IMR-90 (cell line): Measurements from ENCODE around the gene SPG11. TPM values are rescaled to one million over a fixed set of nuclear protein-coding genes. Genes with fewer than 3 reads are reported as not detected.

Experiments used
- ATAC-seq: fragments of 200-7000 bp; cut with Tn5 transposase; 2 replicates; pipeline ENCODE4 v1.9.1; 2020; ENCODE audit warnings: low read depth, mild to moderate bottlenecking, moderate library complexity
- BruUV-seq: library from RNA; stranded (reverse); fragments of 400-500 nt; replicated peaks from 2 replicates; lab custom pipeline; 2021; lab: Mats Ljungman, UMichigan
- CTCF ChIA-PET: fragments of 300-600 bp; formaldehyde crosslinking; extraction: SDS; loops from one replicate; lab custom pipeline; 2021; ENCODE audit warnings: antibody characterized with exemption; lab: Yijun Ruan, JAX
- POLR2A ChIA-PET: fragments of 300-600 bp; sonication (Branson Sonifier 250); formaldehyde crosslinking; loops from one replicate; lab custom pipeline; 2022; ENCODE audit warnings: antibody characterized with exemption; ENCODE audit not compliant: unreplicated experiment; lab: Charles Lee
- DNase-seq: peaks from one replicate; pipeline ENCODE4 v3.0.0; 2013
- H2AFZ ChIP-seq: replicated peaks from 2 replicates; pipeline ENCODE3; 2013; ENCODE audit warnings: low read length, mild to moderate bottlenecking; ENCODE audit not compliant: poor library complexity
- H2AK5ac ChIP-seq: 2 replicates; pipeline ENCODE4 v1.6.1; 2013; ENCODE audit warnings: low read depth, low read length, inconsistent platforms
- H2AK9ac ChIP-seq: replicated peaks from 2 replicates; pipeline ENCODE3; 2013; ENCODE audit warnings: mild to moderate bottlenecking, low read depth, low read length, moderate library complexity; ENCODE audit not compliant: poor library complexity
- H2BK120ac ChIP-seq: 2 replicates; pipeline ENCODE4 v1.6.1; 2013; ENCODE audit warnings: low read depth, low read length, inconsistent platforms
- H2BK15ac ChIP-seq: 3 replicates; pipeline ENCODE4 v1.6.1; 2013; ENCODE audit warnings: low read depth, low read length, inconsistent platforms
- H2BK20ac ChIP-seq: 2 replicates; pipeline ENCODE4 v1.6.1; 2013; ENCODE audit warnings: low read depth, mild to moderate bottlenecking, inconsistent platforms, low read length, moderate library complexity
- H2BK5ac ChIP-seq: 2 replicates; pipeline ENCODE4 v1.6.1; 2013; ENCODE audit warnings: mild to moderate bottlenecking, low read depth, low read length, inconsistent platforms; ENCODE audit not compliant: poor library complexity, severe bottlenecking
- H3K14ac ChIP-seq: replicated peaks from 2 replicates; pipeline ENCODE4 v1.6.1; 2013; ENCODE audit warnings: low read depth, low read length, inconsistent platforms
- H3K18ac ChIP-seq: 2 replicates; pipeline ENCODE4 v1.6.1; 2013; ENCODE audit warnings: low read depth, low read length, control low read depth
- H3K23ac ChIP-seq: 2 replicates; pipeline ENCODE4 v1.6.1; 2013; ENCODE audit warnings: low read depth, low read length, inconsistent platforms
- H3K27ac ChIP-seq: 2 replicates; pipeline ENCODE4 v1.5.1; 2013; ENCODE audit warnings: mild to moderate bottlenecking, control low read depth, low read length; ENCODE audit not compliant: insufficient read depth
- H3K27me3 ChIP-seq: 2 replicates; pipeline ENCODE4 v1.6.1; 2013; ENCODE audit warnings: low read length; ENCODE audit not compliant: control insufficient read depth, insufficient read depth
- H3K36me3 ChIP-seq: 2 replicates; pipeline ENCODE4 v1.6.1; 2013; ENCODE audit warnings: low read length, mixed read lengths; ENCODE audit not compliant: control insufficient read depth, insufficient read depth
- H3K4ac ChIP-seq: 2 replicates; pipeline ENCODE4 v1.6.1; 2013; ENCODE audit warnings: low read depth, low read length, inconsistent platforms
- H3K4me1 ChIP-seq: 2 replicates; pipeline ENCODE4 v1.6.1; 2013; ENCODE audit warnings: low read length, mixed read lengths; ENCODE audit not compliant: control insufficient read depth, insufficient read depth
- H3K4me2 ChIP-seq: 2 replicates; pipeline ENCODE4 v1.6.1; 2013; ENCODE audit warnings: low read depth, mild to moderate bottlenecking, control low read depth, low read length, moderate library complexity
- H3K4me3 ChIP-seq: 2 replicates; pipeline ENCODE4 v1.5.1; 2013; ENCODE audit warnings: low read depth, mild to moderate bottlenecking, control low read depth, low read length, moderate library complexity; ENCODE audit not compliant: insufficient read depth
- H3K56ac ChIP-seq: 2 replicates; pipeline ENCODE4 v1.6.1; 2013; ENCODE audit warnings: low read length, inconsistent platforms; ENCODE audit not compliant: insufficient read depth; ENCODE audit errors: extremely low read depth
- H3K79me1 ChIP-seq, 2 experiments: 2 replicates each; pipeline ENCODE4 v1.6.1; 2013; ENCODE audit warnings: low read length in 2 of 2, inconsistent platforms in 1 of 2, low read depth in 1 of 2
- H3K9ac ChIP-seq: 2 replicates; pipeline ENCODE4 v1.6.1; 2013; ENCODE audit warnings: low read depth, low read length, control low read depth
- H3K9me1 ChIP-seq: 2 replicates; pipeline ENCODE4 v1.6.1; 2013; ENCODE audit warnings: low read length, inconsistent platforms; ENCODE audit not compliant: insufficient read depth
- H3K9me3 ChIP-seq: 2 replicates; pipeline ENCODE4 v1.6.1; 2013; ENCODE audit warnings: low read length; ENCODE audit not compliant: control insufficient read depth, insufficient read depth
- H4K20me1 ChIP-seq: 2 replicates; pipeline ENCODE4 v1.6.1; 2013; ENCODE audit warnings: low read length, inconsistent platforms; ENCODE audit not compliant: insufficient read depth
- H4K5ac ChIP-seq: 2 replicates; pipeline ENCODE4 v1.6.1; 2013; ENCODE audit warnings: mild to moderate bottlenecking, low read depth, low read length, control low read depth
- H4K8ac ChIP-seq, 2 experiments: 2 replicates each; pipeline ENCODE4 v1.6.1; 2013; ENCODE audit warnings: low read depth in 2 of 2, low read length in 2 of 2, control low read depth in 1 of 2, inconsistent platforms in 1 of 2
- H4K91ac ChIP-seq: 2 replicates; pipeline ENCODE4 v1.6.1; 2013; ENCODE audit warnings: low read depth, low read length, inconsistent platforms; ENCODE audit not compliant: insufficient read depth
- BHLHE40 ChIP-seq: fragments of 150-350 bp; IDR thresholded peaks from 2 replicates; pipeline ENCODE4 v1.6.1; 2016; ENCODE audit warnings: mild to moderate bottlenecking, low read depth, low read length
- MXI1 ChIP-seq: IDR thresholded peaks from 2 replicates; pipeline ENCODE4 v1.6.1; 2012; ENCODE audit warnings: low read depth, mild to moderate bottlenecking, low read length, moderate library complexity, borderline replicate concordance
- POLR2A ChIP-seq: IDR thresholded peaks from 2 replicates; pipeline ENCODE4 v1.6.1; 2012; ENCODE audit warnings: mild to moderate bottlenecking, low read depth, low read length
- RCOR1 ChIP-seq: IDR thresholded peaks from 2 replicates; pipeline ENCODE4 v1.6.1; 2012; ENCODE audit warnings: mild to moderate bottlenecking, low read length, improper control_type of control experiment; ENCODE audit not compliant: insufficient replicate concordance
- WGBS, 2 experiments: methylation state at CpG; one replicate each; pipeline versions ENCODE4 v1.1.5 to v1.1.7; 2013; ENCODE audit warnings: missing lambda C conversion rate in 2 of 2; ENCODE audit not compliant: insufficient read length in 1 of 2; ENCODE audit errors: extremely low coverage in 2 of 2; 5-methylcytosine and 5-hydroxymethylcytosine counted together
- dilution Hi-C: fragments of 300-500 bp; cut with HindIII; formaldehyde crosslinking; loops from one replicate; pipeline ENCODE4 v1.14.3; 2018; ENCODE audit warnings: low sequenced_read_pairs; ENCODE audit not compliant: unreplicated experiment
- in situ Hi-C: fragments of 300-500 bp; cut with MboI; formaldehyde crosslinking; loops from 3 replicates; pipeline ENCODE4 v1.14.3; 2019; ENCODE audit warnings: low sequenced_read_pairs, inconsistent platforms, mixed read lengths
- intact Hi-C: fragments of 100-400 bp; cut with micrococcal nuclease; formaldehyde crosslinking; loops from 2 replicates; pipeline ENCODE4 v1.10.0; 2022
- polyA plus RNA-seq, 3 experiments: library from polyadenylated mRNA; depleted of rRNA; stranded (reverse); fragments of >200 nt; gene quantifications; 2 replicates each; pipeline ENCODE4 v1.2.3, GENCODE V29; 2012; ENCODE audit warnings: low replicate concordance in 1 of 3
- total RNA-seq: library from RNA; depleted of rRNA; stranded (reverse); fragments of >200 nt; gene quantifications from 2 replicates; pipeline ENCODE4 v1.2.3, GENCODE V29; 2012
- TF ChIP-seq, protein P1 (sequence below): fragments of 150-350 bp; IDR thresholded peaks from 2 replicates; pipeline ENCODE4 v1.6.1; 2016; ENCODE audit warnings: low read depth, mild to moderate bottlenecking, low read length, moderate library complexity, borderline replicate concordance
- TF ChIP-seq, protein P2 (sequence below): conservative IDR thresholded peaks from 2 replicates; pipeline ENCODE4 v1.5.1; 2012; ENCODE audit warnings: mild to moderate bottlenecking, low read depth, low read length, improper control_type of control experiment

SPG11 gene
- total and polyA plus RNA-seq, 2 of the 4 experiments (the other 2 are of a cell fraction) = 30.8 to 32.6 TPM

DNA sequence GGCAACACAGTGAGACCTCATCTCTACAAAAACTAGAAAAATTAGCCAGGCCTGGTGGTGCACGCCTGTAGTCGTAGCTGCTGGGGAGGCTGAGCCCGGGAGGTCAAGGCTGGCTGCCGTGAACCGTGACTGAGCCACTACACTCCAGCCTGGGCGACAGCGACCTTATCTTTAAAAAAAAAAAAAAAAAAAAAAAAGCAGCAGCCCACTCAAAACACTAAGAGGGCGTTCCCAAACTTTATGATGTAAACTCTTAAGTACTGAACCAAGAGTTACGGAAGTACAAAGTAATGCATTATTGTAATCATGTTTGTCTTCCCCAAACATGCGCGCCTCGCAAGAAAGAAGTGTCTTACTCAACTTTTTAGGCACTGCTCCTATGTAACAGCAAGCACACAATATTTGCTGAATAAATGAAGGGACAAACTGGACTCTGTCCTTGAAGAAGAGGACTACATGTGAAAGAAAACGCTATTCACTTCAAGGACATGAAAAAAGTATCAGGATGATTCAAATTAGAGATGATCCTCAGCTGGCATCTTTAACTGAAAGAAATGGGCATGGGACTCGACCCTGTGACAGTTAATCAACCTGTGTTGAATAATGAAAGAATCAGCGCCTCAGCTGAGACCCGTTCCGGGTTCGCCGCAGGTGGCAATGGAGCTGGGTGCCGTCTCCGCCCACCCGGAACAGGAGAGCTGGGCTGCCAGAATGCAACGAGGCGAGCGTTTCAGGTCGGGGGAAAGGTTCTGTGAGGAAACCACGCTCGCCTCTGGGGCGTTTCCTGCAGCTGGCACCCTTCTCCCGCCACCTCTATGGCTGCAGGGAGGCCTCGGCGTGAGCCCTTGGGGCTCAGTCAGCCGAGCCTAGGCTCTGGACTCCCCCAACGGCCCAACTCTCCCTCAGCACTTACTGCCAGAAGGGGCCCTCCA, 718 bp downstream of the SPG11 start:
- dilution Hi-C loops (no loop called here), intact Hi-C loops (loop anchor here (1.0 to 5.0 kb wide), 4 partner anchors 49 to 375 kb away; partner anchors contain the start of genes B2M and PATL2), in situ Hi-C loops (no loop called here)
- peak overlapping the region; percentile 93 for H3K23ac ChIP-seq
- H4K20me1 ChIP-seq = no peaks in the 10 kb centered on the region
- H2AFZ ChIP-seq = peak overlapping the region; percentile 98
- H3K4me1 ChIP-seq = 0 out of 2 replicates have a peak, but pooled peaks cover 3% of the 10 kb centered on the region
- 1% methylated on average over 14 of the region's 34 CpGs; no CpG with 5 or more reads in 1 of the 2 experiments for WGBS, 2 experiments
- H2BK120ac ChIP-seq = no peak overlapping the region
- H3K4me2 ChIP-seq = peak overlapping the region; percentile 81
- peak; percentile 48 for DNase-seq
- H3K14ac ChIP-seq = peak overlapping the region; percentile 45
- peaks cover 2% of the 10 kb centered on the region for H3K36me3 ChIP-seq
- peak overlapping the region; percentile 63 for H2BK5ac ChIP-seq
- H2BK20ac ChIP-seq = no peak overlapping the region
- peak overlapping the region; percentile 98 for H2AK9ac ChIP-seq
- peak overlapping the region; percentile 60 for H3K4me3 ChIP-seq
- BruUV-seq = TSS peak; percentile 47
- no peak overlapping the region for H2BK15ac ChIP-seq
- H3K79me1 ChIP-seq = peaks cover 15 to 25% of the 10 kb centered on the region in 2 experiments; a peak in 3 of 4 replicates
- H4K8ac ChIP-seq = peak overlapping the region; percentile 84 to 85
- ChIA-PET POLR2A (interaction anchor here (1.2 to 2.0 kb wide), 2 partner anchors 74 to 75 kb away, joined by 4 to 7 read pairs; partner anchors contain the start of gene TRIM69), CTCF (interaction anchor here (0.6 to 1.9 kb wide), 12 partner anchors 38 to 259 kb away, joined by 3 to 19 read pairs (median 4); partner anchors contain the start of genes B2M, PATL2 and TRIM69)
- no peak for TF ChIP-seq POLR2A
- TF ChIP-seq RCOR1 = no peak
- TF ChIP-seq, protein P1, sequence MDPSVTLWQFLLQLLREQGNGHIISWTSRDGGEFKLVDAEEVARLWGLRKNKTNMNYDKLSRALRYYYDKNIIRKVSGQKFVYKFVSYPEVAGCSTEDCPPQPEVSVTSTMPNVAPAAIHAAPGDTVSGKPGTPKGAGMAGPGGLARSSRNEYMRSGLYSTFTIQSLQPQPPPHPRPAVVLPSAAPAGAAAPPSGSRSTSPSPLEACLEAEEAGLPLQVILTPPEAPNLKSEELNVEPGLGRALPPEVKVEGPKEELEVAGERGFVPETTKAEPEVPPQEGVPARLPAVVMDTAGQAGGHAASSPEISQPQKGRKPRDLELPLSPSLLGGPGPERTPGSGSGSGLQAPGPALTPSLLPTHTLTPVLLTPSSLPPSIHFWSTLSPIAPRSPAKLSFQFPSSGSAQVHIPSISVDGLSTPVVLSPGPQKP = no peak
- TF ChIP-seq, protein P2, sequence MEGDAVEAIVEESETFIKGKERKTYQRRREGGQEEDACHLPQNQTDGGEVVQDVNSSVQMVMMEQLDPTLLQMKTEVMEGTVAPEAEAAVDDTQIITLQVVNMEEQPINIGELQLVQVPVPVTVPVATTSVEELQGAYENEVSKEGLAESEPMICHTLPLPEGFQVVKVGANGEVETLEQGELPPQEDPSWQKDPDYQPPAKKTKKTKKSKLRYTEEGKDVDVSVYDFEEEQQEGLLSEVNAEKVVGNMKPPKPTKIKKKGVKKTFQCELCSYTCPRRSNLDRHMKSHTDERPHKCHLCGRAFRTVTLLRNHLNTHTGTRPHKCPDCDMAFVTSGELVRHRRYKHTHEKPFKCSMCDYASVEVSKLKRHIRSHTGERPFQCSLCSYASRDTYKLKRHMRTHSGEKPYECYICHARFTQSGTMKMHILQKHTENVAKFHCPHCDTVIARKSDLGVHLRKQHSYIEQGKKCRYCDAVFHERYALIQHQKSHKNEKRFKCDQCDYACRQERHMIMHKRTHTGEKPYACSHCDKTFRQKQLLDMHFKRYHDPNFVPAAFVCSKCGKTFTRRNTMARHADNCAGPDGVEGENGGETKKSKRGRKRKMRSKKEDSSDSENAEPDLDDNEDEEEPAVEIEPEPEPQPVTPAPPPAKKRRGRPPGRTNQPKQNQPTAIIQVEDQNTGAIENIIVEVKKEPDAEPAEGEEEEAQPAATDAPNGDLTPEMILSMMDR = no peak
- TF ChIP-seq MXI1 = peak; percentile 73; the same call in 1 of the 2 replicates
- TF ChIP-seq BHLHE40 = no peak
- H2AK5ac ChIP-seq = peak overlapping the region; percentile 39; the same call in 1 of the 2 replicates
- H3K56ac ChIP-seq = peak overlapping the region; percentile 65
- H3K18ac ChIP-seq = peak overlapping the region; percentile 27; the same call in 1 of the 2 replicates
- ATAC-seq = peak; percentile 55
- peak overlapping the region; percentile 66 for H3K4ac ChIP-seq
- peak overlapping the region; percentile 67 for H4K5ac ChIP-seq
- peaks cover 4% of the 10 kb centered on the region; the same call in 1 of the 2 replicates for H3K9me1 ChIP-seq
- peak overlapping the region; percentile 73 for H3K27ac ChIP-seq
- H4K91ac ChIP-seq = peak overlapping the region; percentile 57
- no peaks in the 10 kb centered on the region for H3K27me3 ChIP-seq
- H3K9me3 ChIP-seq = no peaks in the 10 kb centered on the region
- H3K9ac ChIP-seq = peak overlapping the region; percentile 73
